Activated T-cell treated with anti-CD3 and anti-CD28 coated beads, Interleukin-2, amount 50 U/mL, for 4 hours (primary cell): ENCODE measurements around the gene ANGPTL2. TPM values are rescaled to one million over a fixed set of nuclear protein-coding genes. Genes with fewer than 3 reads are reported as not detected.
A peak's percentile ranks its signal among the peaks of the same experiment; 100 is the strongest.

Source experiments
- ATAC-seq, 2 donors: fragments of 200-7000 bp; cut with Tn5 transposase; one replicate each; pipeline ENCODE4 v1.10.0; 2021
- DNase-seq: peaks from one replicate; pipeline ENCODE4 v3.0.0-alpha.2; 2020
- H3K27me3 Mint-ChIP-seq: one replicate; pipeline ENCODE4 v1.8.0; 2021; ENCODE audit warnings: low read depth, mixed read lengths
- H3K36me3 Mint-ChIP-seq: one replicate; pipeline ENCODE4 v1.8.0; 2022; ENCODE audit warnings: mixed read lengths; ENCODE audit not compliant: insufficient read depth
- H3K4me1 Mint-ChIP-seq: one replicate; pipeline ENCODE4 v1.8.0; 2021; ENCODE audit warnings: low read depth, mixed read lengths
- H3K4me3 Mint-ChIP-seq: one replicate; pipeline ENCODE4 v1.8.0; 2021; ENCODE audit warnings: mild to moderate bottlenecking, moderate library complexity, mixed read lengths
- H3K9me3 Mint-ChIP-seq: one replicate; pipeline ENCODE4 v1.8.0; 2021; ENCODE audit warnings: mixed read lengths
- total RNA-seq, 3 donors: library from RNA; stranded (reverse); gene quantifications; one replicate each; pipeline ENCODE4 v1.2.1, GENCODE V29; 2021

Gene ANGPTL2
- total RNA-seq, 3 donors from 2014 or later = 0.05 TPM; not detected in 2

GRCh38 chr9:127059765-127060361, 62.6 kb downstream of the ANGPTL2 start:
- Mint-ChIP-seq H3K9me3 (no peaks in the 10 kb centered on the region), H3K36me3 (peaks cover 1% of the 10 kb centered on the region), H3K27me3 (no peaks in the 10 kb centered on the region), H3K4me3 (no peak overlapping the region), H3K4me1 (peaks cover 1% of the 10 kb centered on the region)
- ATAC-seq (no peak), DNase-seq (no peak)

- Mint-ChIP-seq H3K4me3 (no peak overlapping the region), H3K4me1 (peaks cover 1% of the 10 kb centered on the region), H3K36me3 (peaks cover 1% of the 10 kb centered on the region), H3K9me3 (no peaks in the 10 kb centered on the region), H3K27me3 (no peaks in the 10 kb centered on the region)
- ATAC-seq = peak in 1 of 2 donors; percentile 37
- no peak for DNase-seq
These were observed 63.4 kb downstream of the ANGPTL2 start for GRCh38 chr9:127059030-127059429.

- Mint-ChIP-seq H3K9me3 (no peaks in the 10 kb centered on the region), H3K27me3 (no peaks in the 10 kb centered on the region), H3K4me3 (no peak overlapping the region), H3K4me1 (peaks cover 1% of the 10 kb centered on the region), H3K36me3 (peaks cover 1% of the 10 kb centered on the region)
- ATAC-seq (peak in 1 of 2 donors; percentile 25), DNase-seq (no peak)
These were observed 63.8 kb downstream of the ANGPTL2 start for GRCh38 chr9:127058645-127059021.

- Mint-ChIP-seq H3K4me3 (no peak overlapping the region), H3K27me3 (no peaks in the 10 kb centered on the region), H3K9me3 (no peaks in the 10 kb centered on the region), H3K36me3 (peaks cover 1% of the 10 kb centered on the region), H3K4me1 (peaks cover 1% of the 10 kb centered on the region)
- no peak for ATAC-seq
- DNase-seq = no peak
These were observed 64.3 kb downstream of the ANGPTL2 start for GRCh38 chr9:127058011-127058644.

- H3K36me3 Mint-ChIP-seq = no peaks in the 10 kb centered on the region
- H3K9me3 Mint-ChIP-seq = no peaks in the 10 kb centered on the region
- H3K4me3 Mint-ChIP-seq = no peak overlapping the region
- H3K4me1 Mint-ChIP-seq = peaks cover 1% of the 10 kb centered on the region
- no peaks in the 10 kb centered on the region for H3K27me3 Mint-ChIP-seq
- DNase-seq (no peak), ATAC-seq (no peak)
These were observed 66.0 kb downstream of the ANGPTL2 start for GRCh38 chr9:127056446-127056845.

GRCh38 chr9:127055745-127056402, 66.6 kb downstream of the ANGPTL2 start:
- Mint-ChIP-seq H3K27me3 (no peaks in the 10 kb centered on the region), H3K9me3 (no peaks in the 10 kb centered on the region), H3K4me1 (peaks cover 1% of the 10 kb centered on the region), H3K36me3 (no peaks in the 10 kb centered on the region), H3K4me3 (no peak overlapping the region)
- DNase-seq (no peak), ATAC-seq (no peak)

GRCh38 chr9:127053960-127054359, 68.5 kb downstream of the ANGPTL2 start:
- no peaks in the 10 kb centered on the region for H3K27me3 Mint-ChIP-seq
- no peak for ATAC-seq
- no peak overlapping the region for H3K4me3 Mint-ChIP-seq

GRCh38 chr9:127053057-127053821, 69.2 kb downstream of the ANGPTL2 start:
- H3K4me1 Mint-ChIP-seq = peaks cover 18% of the 10 kb centered on the region

More at GRCh38 chr9:127053960-127054359, 68.5 kb downstream of the ANGPTL2 start:
- H3K36me3 Mint-ChIP-seq = no peaks in the 10 kb centered on the region
- H3K9me3 Mint-ChIP-seq = no peaks in the 10 kb centered on the region
- H3K4me1 Mint-ChIP-seq = peaks cover 12% of the 10 kb centered on the region
- DNase-seq = no peak

GRCh38 chr9:127051881-127052595, 70.4 kb downstream of the ANGPTL2 start:
- DNase-seq (no peak), ATAC-seq (no peak)
- Mint-ChIP-seq H3K27me3 (no peaks in the 10 kb centered on the region), H3K4me3 (no peak overlapping the region), H3K9me3 (no peaks in the 10 kb centered on the region), H3K4me1 (peaks cover 23% of the 10 kb centered on the region), H3K36me3 (no peaks in the 10 kb centered on the region)

More at GRCh38 chr9:127053057-127053821, 69.2 kb downstream of the ANGPTL2 start:
- Mint-ChIP-seq H3K36me3 (no peaks in the 10 kb centered on the region), H3K27me3 (no peaks in the 10 kb centered on the region), H3K4me3 (no peak overlapping the region), H3K9me3 (no peaks in the 10 kb centered on the region)
- DNase-seq (no peak), ATAC-seq (no peak)

- DNase-seq (no peak), ATAC-seq (no peak)
- H3K9me3 Mint-ChIP-seq = no peaks in the 10 kb centered on the region
- no peaks in the 10 kb centered on the region for H3K27me3 Mint-ChIP-seq
- H3K36me3 Mint-ChIP-seq = no peaks in the 10 kb centered on the region
- H3K4me1 Mint-ChIP-seq = peaks cover 23% of the 10 kb centered on the region
- no peak overlapping the region for H3K4me3 Mint-ChIP-seq
These were observed 71.8 kb downstream of the ANGPTL2 start for GRCh38 chr9:127050591-127051001.

- Mint-ChIP-seq H3K4me3 (no peak overlapping the region), H3K36me3 (no peaks in the 10 kb centered on the region), H3K9me3 (no peaks in the 10 kb centered on the region), H3K27me3 (no peaks in the 10 kb centered on the region), H3K4me1 (peaks cover 23% of the 10 kb centered on the region)
- DNase-seq (no peak), ATAC-seq (no peak)
These were observed 72.3 kb downstream of the ANGPTL2 start for GRCh38 chr9:127050152-127050551.

- no peak for ATAC-seq
- no peak overlapping the region for H3K4me3 Mint-ChIP-seq
- peaks cover 23% of the 10 kb centered on the region for H3K4me1 Mint-ChIP-seq
These were observed 72.9 kb downstream of the ANGPTL2 start for GRCh38 chr9:127049581-127049980.

GRCh38 chr9:127049044-127049443, 73.4 kb downstream of the ANGPTL2 start:
- Mint-ChIP-seq H3K36me3 (no peaks in the 10 kb centered on the region), H3K9me3 (no peaks in the 10 kb centered on the region), H3K4me3 (peak overlapping the region; percentile 52), H3K4me1 (peaks cover 23% of the 10 kb centered on the region), H3K27me3 (no peaks in the 10 kb centered on the region)
- no peak for DNase-seq
- ATAC-seq = peak; percentile 71 to 77

More at GRCh38 chr9:127049581-127049980, 72.9 kb downstream of the ANGPTL2 start:
- no peaks in the 10 kb centered on the region for H3K9me3 Mint-ChIP-seq
- H3K36me3 Mint-ChIP-seq = no peaks in the 10 kb centered on the region
- H3K27me3 Mint-ChIP-seq = no peaks in the 10 kb centered on the region
- DNase-seq = no peak

GRCh38 chr9:127047971-127048370, 74.5 kb downstream of the ANGPTL2 start:
- ATAC-seq = no peak
- Mint-ChIP-seq H3K4me3 (no peak overlapping the region), H3K9me3 (no peaks in the 10 kb centered on the region), H3K27me3 (no peaks in the 10 kb centered on the region), H3K36me3 (no peaks in the 10 kb centered on the region), H3K4me1 (peaks cover 23% of the 10 kb centered on the region)
- DNase-seq = no peak
